GM12878 (cell line): Measurements from ENCODE around the gene CALHM2. TPM values are rescaled to one million over a fixed set of nuclear protein-coding genes. Genes with fewer than 3 reads are reported as not detected.

ENCODE experiments used
- ATAC-seq: fragments of 200-7000 bp; cut with Tn5 transposase; 3 replicates; pipeline ENCODE4 v1.9.1; 2020; ENCODE audit warnings: mild to moderate bottlenecking, moderate library complexity
- BruUV-seq: library from RNA; stranded (reverse); fragments of 400-500 nt; replicated peaks from 2 replicates; lab custom pipeline; 2021; lab: Mats Ljungman, UMichigan
- CTCF ChIA-PET: fragments of 300-600 bp; sonication (Branson Sonifier 250); formaldehyde crosslinking; extraction: SDS; loops from one replicate; lab custom pipeline; 2021; ENCODE audit warnings: inconsistent platforms; lab: Yijun Ruan, JAX
- POLR2A ChIA-PET: fragments of 350-600 bp; formaldehyde crosslinking; extraction: SDS; loops from one replicate; lab custom pipeline; 2021; ENCODE audit warnings: inconsistent platforms; lab: Charles Lee
- RAD21 ChIA-PET: fragments of 300-600 bp; sonication (Branson Sonifier 250); formaldehyde crosslinking; loops from one replicate; lab custom pipeline; 2023; ENCODE audit warnings: antibody characterized with exemption; ENCODE audit not compliant: unreplicated experiment; lab: Charles Lee
- SMC1A ChIA-PET: fragments of 300-600 bp; sonication (Branson Sonifier 250); formaldehyde crosslinking; loops from one replicate; lab custom pipeline; 2023; ENCODE audit not compliant: unreplicated experiment, uncharacterized antibody; lab: Charles Lee
- DNase-seq: peaks from one replicate; pipeline ENCODE4 v3.0.0-alpha.2; 2011; ENCODE audit warnings: low read depth, low spot score
- FAIRE-seq: peaks from 3 replicates; lab custom pipeline; 2011; peaks lifted over from hg19 to GRCh38; lab: Jason Lieb, UNC
- H2AFZ ChIP-seq: 2 replicates; pipeline ENCODE4 v1.6.0; 2011; ENCODE audit warnings: low read depth, low read length, control low read depth; ENCODE audit not compliant: control insufficient read depth
- H3K27ac ChIP-seq: 2 replicates; pipeline ENCODE4 v1.5.1; 2011; ENCODE audit warnings: control low read depth; ENCODE audit not compliant: control insufficient read depth, insufficient read depth
- H3K27me3 ChIP-seq, 2 experiments: replicated peaks in 1 of 2; 2 replicates each; pipeline versions ENCODE4 v1.6.0 to v1.6.1; 2011; ENCODE audit warnings: low read length in 1 of 2; ENCODE audit not compliant: control insufficient read depth in 2 of 2, insufficient read depth in 2 of 2
- H3K36me3 ChIP-seq, 2 experiments: 2 replicates each; pipeline ENCODE4 v1.5.1; 2011; ENCODE audit warnings: low read length in 1 of 2; ENCODE audit not compliant: control insufficient read depth in 2 of 2, insufficient read depth in 2 of 2
- H3K4me1 ChIP-seq: 2 replicates; pipeline ENCODE4 v1.6.1; 2011; ENCODE audit warnings: mild to moderate bottlenecking, low read length, moderate library complexity, mixed read lengths; ENCODE audit not compliant: control insufficient read depth, insufficient read depth
- H3K4me2 ChIP-seq: 2 replicates; pipeline ENCODE4 v1.6.0; 2011; ENCODE audit warnings: control low read depth; ENCODE audit not compliant: control insufficient read depth, insufficient read depth
- H3K4me3 ChIP-seq: fragments of 200-600 bp; sonication (generic); 2 replicates; pipeline ENCODE4 v1.5.1; 2016
- H3K79me2 ChIP-seq: 2 replicates; pipeline ENCODE4 v1.6.0; 2011; ENCODE audit warnings: low read length; ENCODE audit not compliant: control insufficient read depth, insufficient read depth
- H3K9ac ChIP-seq: 2 replicates; pipeline ENCODE4 v1.8.0; 2011; ENCODE audit warnings: low read length, control low read depth, mixed read lengths; ENCODE audit not compliant: control insufficient read depth, insufficient read depth
- H3K9me3 ChIP-seq: replicated peaks from 3 replicates; pipeline ENCODE4 v1.5.1; 2011; ENCODE audit warnings: mild to moderate bottlenecking, low read length; ENCODE audit not compliant: control insufficient read depth, insufficient read depth
- H4K20me1 ChIP-seq: 2 replicates; pipeline ENCODE4 v1.6.0; 2011; ENCODE audit not compliant: control insufficient read depth, insufficient read depth
- CHD2 ChIP-seq: IDR thresholded peaks from 2 replicates; pipeline ENCODE4 v1.6.1; 2011; ENCODE audit warnings: low read depth, low read length, improper control_type of control experiment, borderline replicate concordance
- HDAC6 ChIP-seq: fragments of 200-600 bp; sonication (generic); IDR thresholded peaks from one replicate; pipeline ENCODE4 v1.8.0; 2017; ENCODE audit warnings: antibody characterized with exemption; ENCODE audit not compliant: unreplicated experiment
- IKZF1 ChIP-seq: fragments of 450-650 bp; conservative IDR thresholded peaks from 2 replicates; pipeline ENCODE4 v1.6.1; 2017; ENCODE audit warnings: antibody characterized with exemption, mild to moderate bottlenecking
- MXI1 ChIP-seq: fragments of 150-350 bp; IDR thresholded peaks from 2 replicates; pipeline ENCODE4 v1.6.1; 2011; ENCODE audit warnings: low read depth, mild to moderate bottlenecking, inconsistent platforms, low read length, improper control_type of control experiment
- PAX5 ChIP-seq: IDR thresholded peaks from 2 replicates; pipeline ENCODE4 v1.6.1; 2011; ENCODE audit warnings: low read depth, low read length, borderline replicate concordance
- POLR2AphosphoS2 ChIP-seq: IDR thresholded peaks from 2 replicates; pipeline ENCODE4 v1.6.1; 2011; ENCODE audit warnings: low read depth, mild to moderate bottlenecking, low read length, improper control_type of control experiment, moderate library complexity
- RCOR1 ChIP-seq: conservative IDR thresholded peaks from 2 replicates; pipeline ENCODE4 v1.6.1; 2012; ENCODE audit warnings: low read depth, low read length, improper control_type of control experiment
- SIX5 ChIP-seq: IDR thresholded peaks from 2 replicates; pipeline ENCODE4 v1.6.1; 2011; ENCODE audit warnings: mild to moderate bottlenecking, low read depth, low read length, moderate library complexity; ENCODE audit not compliant: severe bottlenecking
- SUZ12 ChIP-seq: fragments of 200-600 bp; sonication (generic); IDR thresholded peaks from one replicate; pipeline ENCODE4 v1.6.1; 2018; ENCODE audit warnings: antibody characterized with exemption, mild to moderate bottlenecking; ENCODE audit not compliant: unreplicated experiment
- TBL1XR1 ChIP-seq: IDR thresholded peaks from 2 replicates; pipeline ENCODE4 v1.6.1; 2012; ENCODE audit warnings: low read depth, low read length, improper control_type of control experiment
- YY1 ChIP-seq: IDR thresholded peaks from 2 replicates; pipeline ENCODE4 v1.6.1; 2011; ENCODE audit warnings: low read depth, mild to moderate bottlenecking, low read length
- ZBED1 ChIP-seq: IDR thresholded peaks from 2 replicates; pipeline ENCODE4 v1.6.1; 2016; ENCODE audit warnings: borderline replicate concordance
- WGBS: methylation state at CpG from one replicate; pipeline ENCODE4 v1.1.6; 2016; ENCODE audit warnings: low lambda C conversion rate; ENCODE audit not compliant: insufficient replicate concordance, insufficient coverage; ENCODE audit errors: missing lambda C conversion rate; 5-methylcytosine and 5-hydroxymethylcytosine counted together
- in situ Hi-C: fragments of 300-500 bp; cut with MboI; formaldehyde crosslinking; loops from 9 replicates; pipeline ENCODE4 v1.14.3; 2018; ENCODE audit warnings: mixed read lengths
- intact Hi-C: fragments of 100-400 bp; cut with micrococcal nuclease; formaldehyde crosslinking; loops from one replicate; pipeline ENCODE4 v1.14.2; 2022; ENCODE audit not compliant: unreplicated experiment
- polyA plus RNA-seq, 11 experiments: library from polyadenylated mRNA; depleted of rRNA in 4 of 11; unstranded in 6 of 11; stranded (reverse) in 5 of 11; fragments of >200 nt; fragmentation: Nextera tagmentation in 4 of 11; fragmentation: Illumina TruSeq in 1 of 11; extraction: Ambion mirVana in 4 of 11; extraction: Trizol in 1 of 11; gene quantifications; 1 replicate in 1 of 11; 2 replicates in 10 of 11; pipeline versions ENCODE4 v1.2.1 to v1.2.3, GENCODE V29; 2011 to 2016; ENCODE audit warnings: inconsistent platforms in 2 of 11, missing spikeins in 2 of 11, low read depth in 1 of 11
- total RNA-seq, 4 experiments: library from RNA; depleted of rRNA in 3 of 4; stranded (reverse); fragments of >200 nt in 3 of 4; fragmentation: Illumina TruSeq in 1 of 4; extraction: Trizol in 1 of 4; gene quantifications; 2 replicates each; pipeline versions ENCODE4 v1.2.1 to v1.2.3, GENCODE V29; 2013 to 2021
- TF ChIP-seq, protein P1 (sequence below): IDR thresholded peaks from 2 replicates; pipeline ENCODE4 v1.6.1; 2012; ENCODE audit warnings: low read depth, low read length, improper control_type of control experiment
- TF ChIP-seq, protein P2 (sequence below): fragments of 450-650 bp; formaldehyde crosslinking; IDR thresholded peaks from 2 replicates; pipeline ENCODE4 v1.5.0; 2022; ENCODE audit warnings: mild to moderate bottlenecking, missing genetic modification characterization
- TF ChIP-seq, protein P3 (sequence below): IDR thresholded peaks from 2 replicates; pipeline ENCODE4 v1.6.1; 2012; ENCODE audit warnings: low read depth, low read length, improper control_type of control experiment
- TF ChIP-seq, protein P4 (sequence below): fragments of 450-650 bp; IDR thresholded peaks from 2 replicates; pipeline ENCODE4 v1.6.1; 2017; ENCODE audit warnings: mild to moderate bottlenecking, moderate library complexity

Gene CALHM2
- total and polyA plus RNA-seq, 10 of the 15 experiments (the other 5 are each of a cell fraction or from before 2014, with no cell fraction given): 0.60 to 23.7 (median 9.3) TPM

DNA sequence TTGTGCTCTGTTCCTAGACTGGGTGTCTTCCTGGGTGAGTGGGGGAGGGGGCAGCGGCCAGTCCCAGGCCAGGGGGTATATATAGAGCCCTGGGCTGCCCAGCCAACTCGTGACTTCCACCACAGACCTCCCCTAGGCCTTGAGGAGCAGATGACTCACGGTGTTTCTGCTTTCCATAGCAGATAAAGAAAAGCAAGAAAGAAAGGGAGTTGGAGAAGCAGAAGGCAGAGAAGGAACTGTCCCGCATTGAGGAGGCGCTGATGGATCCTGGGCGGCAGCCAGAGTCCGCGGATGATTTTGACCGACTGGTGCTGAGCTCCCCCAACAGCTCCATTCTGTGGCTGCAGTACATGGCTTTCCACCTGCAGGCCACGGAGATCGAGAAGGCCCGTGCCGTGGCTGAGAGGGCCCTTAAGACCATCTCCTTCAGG, 10.1 kb downstream of the CALHM2 start:
- H3K79me2 ChIP-seq: no peaks in the 10 kb centered on the region
- ChIA-PET RAD21 (interaction anchor here (0.9 kb wide), 1 partner anchor 35 kb away, joined by 3 read pairs; no protein-coding TSS in a partner anchor), POLR2A (interaction anchor here (0.5 to 1.5 kb wide), 2 partner anchors 9 to 127 kb away, joined by 4 to 6 read pairs; no protein-coding TSS in a partner anchor), SMC1A (interaction anchor here (1.0 kb wide), 1 partner anchor 34 kb away, joined by 3 read pairs; no protein-coding TSS in a partner anchor), CTCF (interaction anchor here (0.7 to 17.8 kb wide), 3 partner anchors 15 to 36 kb away, joined by 3 to 163 read pairs (median 3); partner anchors contain the start of gene CALHM3)
- no peak for ATAC-seq
- no peak overlapping the region for H2AFZ ChIP-seq
- DNase-seq: no peak
- no peak overlapping the region for H3K4me3 ChIP-seq
- H3K27me3 ChIP-seq: no peaks in the 10 kb centered on the region
- H4K20me1 ChIP-seq: no peaks in the 10 kb centered on the region
- FAIRE-seq: no peak
- no TSS peak for BruUV-seq
- peaks cover 40 to 52% of the 10 kb centered on the region in 2 experiments for H3K36me3 ChIP-seq
- 0 out of 2 replicates have a peak, but pooled peaks cover 2% of the 10 kb centered on the region for H3K4me1 ChIP-seq
- H3K4me2 ChIP-seq: no peak overlapping the region
- no peak overlapping the region for H3K27ac ChIP-seq
- 85% methylated on average over 13 of the region's 13 CpGs for WGBS
- H3K9ac ChIP-seq: no peak overlapping the region
- in situ Hi-C loops: no loop called here
- H3K9me3 ChIP-seq: no peaks in the 10 kb centered on the region
- intact Hi-C loops: no loop called here
- no peak for TF ChIP-seq POLR2AphosphoS2
- TF ChIP-seq ZBED1: no peak
- TF ChIP-seq SIX5: no peak
- no peak for TF ChIP-seq TBL1XR1
- TF ChIP-seq MXI1: no peak
- TF ChIP-seq, protein P1, sequence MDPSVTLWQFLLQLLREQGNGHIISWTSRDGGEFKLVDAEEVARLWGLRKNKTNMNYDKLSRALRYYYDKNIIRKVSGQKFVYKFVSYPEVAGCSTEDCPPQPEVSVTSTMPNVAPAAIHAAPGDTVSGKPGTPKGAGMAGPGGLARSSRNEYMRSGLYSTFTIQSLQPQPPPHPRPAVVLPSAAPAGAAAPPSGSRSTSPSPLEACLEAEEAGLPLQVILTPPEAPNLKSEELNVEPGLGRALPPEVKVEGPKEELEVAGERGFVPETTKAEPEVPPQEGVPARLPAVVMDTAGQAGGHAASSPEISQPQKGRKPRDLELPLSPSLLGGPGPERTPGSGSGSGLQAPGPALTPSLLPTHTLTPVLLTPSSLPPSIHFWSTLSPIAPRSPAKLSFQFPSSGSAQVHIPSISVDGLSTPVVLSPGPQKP: no peak
- TF ChIP-seq RCOR1: no peak
- no peak for TF ChIP-seq IKZF1
- TF ChIP-seq SUZ12: no peak
- TF ChIP-seq YY1: no peak
- TF ChIP-seq HDAC6: no peak
- TF ChIP-seq, protein P2, sequence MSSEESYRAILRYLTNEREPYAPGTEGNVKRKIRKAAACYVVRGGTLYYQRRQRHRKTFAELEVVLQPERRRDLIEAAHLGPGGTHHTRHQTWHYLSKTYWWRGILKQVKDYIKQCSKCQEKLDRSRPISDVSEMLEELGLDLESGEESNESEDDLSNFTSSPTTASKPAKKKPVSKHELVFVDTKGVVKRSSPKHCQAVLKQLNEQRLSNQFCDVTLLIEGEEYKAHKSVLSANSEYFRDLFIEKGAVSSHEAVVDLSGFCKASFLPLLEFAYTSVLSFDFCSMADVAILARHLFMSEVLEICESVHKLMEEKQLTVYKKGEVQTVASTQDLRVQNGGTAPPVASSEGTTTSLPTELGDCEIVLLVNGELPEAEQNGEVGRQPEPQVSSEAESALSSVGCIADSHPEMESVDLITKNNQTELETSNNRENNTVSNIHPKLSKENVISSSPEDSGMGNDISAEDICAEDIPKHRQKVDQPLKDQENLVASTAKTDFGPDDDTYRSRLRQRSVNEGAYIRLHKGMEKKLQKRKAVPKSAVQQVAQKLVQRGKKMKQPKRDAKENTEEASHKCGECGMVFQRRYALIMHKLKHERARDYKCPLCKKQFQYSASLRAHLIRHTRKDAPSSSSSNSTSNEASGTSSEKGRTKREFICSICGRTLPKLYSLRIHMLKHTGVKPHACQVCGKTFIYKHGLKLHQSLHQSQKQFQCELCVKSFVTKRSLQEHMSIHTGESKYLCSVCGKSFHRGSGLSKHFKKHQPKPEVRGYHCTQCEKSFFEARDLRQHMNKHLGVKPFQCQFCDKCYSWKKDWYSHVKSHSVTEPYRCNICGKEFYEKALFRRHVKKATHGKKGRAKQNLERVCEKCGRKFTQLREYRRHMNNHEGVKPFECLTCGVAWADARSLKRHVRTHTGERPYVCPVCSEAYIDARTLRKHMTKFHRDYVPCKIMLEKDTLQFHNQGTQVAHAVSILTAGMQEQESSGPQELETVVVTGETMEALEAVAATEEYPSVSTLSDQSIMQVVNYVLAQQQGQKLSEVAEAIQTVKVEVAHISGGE: no peak
- TF ChIP-seq, protein P3, sequence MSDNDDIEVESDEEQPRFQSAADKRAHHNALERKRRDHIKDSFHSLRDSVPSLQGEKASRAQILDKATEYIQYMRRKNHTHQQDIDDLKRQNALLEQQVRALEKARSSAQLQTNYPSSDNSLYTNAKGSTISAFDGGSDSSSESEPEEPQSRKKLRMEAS: no peak
- no peak for TF ChIP-seq PAX5
- no peak for TF ChIP-seq CHD2
- TF ChIP-seq, protein P4, sequence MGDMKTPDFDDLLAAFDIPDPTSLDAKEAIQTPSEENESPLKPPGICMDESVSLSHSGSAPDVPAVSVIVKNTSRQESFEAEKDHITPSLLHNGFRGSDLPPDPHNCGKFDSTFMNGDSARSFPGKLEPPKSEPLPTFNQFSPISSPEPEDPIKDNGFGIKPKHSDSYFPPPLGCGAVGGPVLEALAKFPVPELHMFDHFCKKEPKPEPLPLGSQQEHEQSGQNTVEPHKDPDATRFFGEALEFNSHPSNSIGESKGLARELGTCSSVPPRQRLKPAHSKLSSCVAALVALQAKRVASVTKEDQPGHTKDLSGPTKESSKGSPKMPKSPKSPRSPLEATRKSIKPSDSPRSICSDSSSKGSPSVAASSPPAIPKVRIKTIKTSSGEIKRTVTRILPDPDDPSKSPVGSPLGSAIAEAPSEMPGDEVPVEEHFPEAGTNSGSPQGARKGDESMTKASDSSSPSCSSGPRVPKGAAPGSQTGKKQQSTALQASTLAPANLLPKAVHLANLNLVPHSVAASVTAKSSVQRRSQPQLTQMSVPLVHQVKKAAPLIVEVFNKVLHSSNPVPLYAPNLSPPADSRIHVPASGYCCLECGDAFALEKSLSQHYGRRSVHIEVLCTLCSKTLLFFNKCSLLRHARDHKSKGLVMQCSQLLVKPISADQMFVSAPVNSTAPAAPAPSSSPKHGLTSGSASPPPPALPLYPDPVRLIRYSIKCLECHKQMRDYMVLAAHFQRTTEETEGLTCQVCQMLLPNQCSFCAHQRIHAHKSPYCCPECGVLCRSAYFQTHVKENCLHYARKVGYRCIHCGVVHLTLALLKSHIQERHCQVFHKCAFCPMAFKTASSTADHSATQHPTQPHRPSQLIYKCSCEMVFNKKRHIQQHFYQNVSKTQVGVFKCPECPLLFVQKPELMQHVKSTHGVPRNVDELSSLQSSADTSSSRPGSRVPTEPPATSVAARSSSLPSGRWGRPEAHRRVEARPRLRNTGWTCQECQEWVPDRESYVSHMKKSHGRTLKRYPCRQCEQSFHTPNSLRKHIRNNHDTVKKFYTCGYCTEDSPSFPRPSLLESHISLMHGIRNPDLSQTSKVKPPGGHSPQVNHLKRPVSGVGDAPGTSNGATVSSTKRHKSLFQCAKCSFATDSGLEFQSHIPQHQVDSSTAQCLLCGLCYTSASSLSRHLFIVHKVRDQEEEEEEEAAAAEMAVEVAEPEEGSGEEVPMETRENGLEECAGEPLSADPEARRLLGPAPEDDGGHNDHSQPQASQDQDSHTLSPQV: no peak
